ENCODE results near the gene RASIP1. TPM values are rescaled to one million over a fixed set of nuclear protein-coding genes. Genes with fewer than 3 reads are reported as not detected.
"Not testable (repeated sequence)": the region's sequence is repeated elsewhere in the genome, so short reads cannot be mapped to it uniquely, and the experiment has no call there.

RASIP1 gene
- total RNA-seq, 4 donors from 2014 or later, result 11.3 to 60.8 (median 32.4) TPM

DNA sequence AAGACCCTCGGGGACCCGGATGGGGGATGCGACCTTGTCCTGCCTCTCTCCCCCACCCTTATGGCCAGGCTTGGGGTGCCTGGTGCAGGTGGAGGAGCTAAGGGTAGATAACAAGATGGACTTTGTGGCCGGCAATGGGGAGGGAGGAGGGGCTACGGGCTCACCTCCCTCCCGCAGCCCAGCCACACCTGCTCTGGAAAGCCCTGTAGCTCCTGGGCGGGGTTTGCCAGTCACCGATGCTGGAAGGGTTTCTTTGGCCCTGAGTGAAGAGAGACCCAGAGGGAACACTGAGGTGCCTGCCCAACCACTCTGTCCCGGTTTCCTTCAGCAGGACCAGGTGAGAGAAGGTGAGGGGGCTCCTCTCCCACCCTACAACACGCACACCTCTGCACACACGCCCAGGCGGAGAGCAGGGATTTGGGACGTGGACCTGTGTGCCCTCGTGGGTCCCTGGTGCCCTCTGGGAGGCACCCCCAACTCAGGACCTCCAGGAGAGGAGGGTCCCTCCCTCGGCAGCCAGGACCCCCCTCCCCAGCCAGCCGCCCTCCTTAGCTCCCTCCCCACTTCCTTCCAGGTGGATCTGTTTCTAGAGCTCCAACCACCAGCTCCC lies 44.6 kb downstream of the RASIP1 start, which contains the start of gene FUT2:
Gene FUT2, plus strand, starts transcription at position 229 of the 610 bp plus-strand sequence. CDS start 6,986 bp downstream, outside the sequence.
- ATAC-seq (ENCODE audit: low FRiP score), result peak; percentile 13
- DNase-seq (ENCODE audit: low spot score), result no peak
- TF ChIP-seq, protein P1, sequence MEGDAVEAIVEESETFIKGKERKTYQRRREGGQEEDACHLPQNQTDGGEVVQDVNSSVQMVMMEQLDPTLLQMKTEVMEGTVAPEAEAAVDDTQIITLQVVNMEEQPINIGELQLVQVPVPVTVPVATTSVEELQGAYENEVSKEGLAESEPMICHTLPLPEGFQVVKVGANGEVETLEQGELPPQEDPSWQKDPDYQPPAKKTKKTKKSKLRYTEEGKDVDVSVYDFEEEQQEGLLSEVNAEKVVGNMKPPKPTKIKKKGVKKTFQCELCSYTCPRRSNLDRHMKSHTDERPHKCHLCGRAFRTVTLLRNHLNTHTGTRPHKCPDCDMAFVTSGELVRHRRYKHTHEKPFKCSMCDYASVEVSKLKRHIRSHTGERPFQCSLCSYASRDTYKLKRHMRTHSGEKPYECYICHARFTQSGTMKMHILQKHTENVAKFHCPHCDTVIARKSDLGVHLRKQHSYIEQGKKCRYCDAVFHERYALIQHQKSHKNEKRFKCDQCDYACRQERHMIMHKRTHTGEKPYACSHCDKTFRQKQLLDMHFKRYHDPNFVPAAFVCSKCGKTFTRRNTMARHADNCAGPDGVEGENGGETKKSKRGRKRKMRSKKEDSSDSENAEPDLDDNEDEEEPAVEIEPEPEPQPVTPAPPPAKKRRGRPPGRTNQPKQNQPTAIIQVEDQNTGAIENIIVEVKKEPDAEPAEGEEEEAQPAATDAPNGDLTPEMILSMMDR (IDR thresholded peaks at IDR 0.05), result no peak

DNA sequence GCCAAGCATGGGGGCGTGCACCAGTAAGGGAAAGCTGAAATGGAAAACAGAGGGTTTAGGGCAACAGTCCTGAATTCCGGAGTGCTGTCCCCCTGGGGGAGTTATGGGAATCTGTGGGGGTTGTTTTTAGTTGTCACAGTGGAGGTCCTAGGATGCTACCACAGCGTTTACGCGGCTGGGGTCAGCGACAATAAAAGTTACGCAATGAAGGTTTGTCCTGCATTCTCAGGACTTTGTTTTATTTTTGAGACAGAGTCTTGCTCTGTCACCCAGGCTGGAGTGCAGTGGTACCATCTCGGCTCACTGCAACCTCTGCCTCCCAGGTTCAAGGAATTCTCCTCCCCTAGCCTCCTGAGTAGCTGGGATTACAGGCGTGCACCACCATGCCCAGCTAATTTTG lies 46.8 kb downstream of the RASIP1 start:
- ATAC-seq (ENCODE audit: low FRiP score); DNase-seq (ENCODE audit: low spot score): not testable (repeated sequence)

DNA sequence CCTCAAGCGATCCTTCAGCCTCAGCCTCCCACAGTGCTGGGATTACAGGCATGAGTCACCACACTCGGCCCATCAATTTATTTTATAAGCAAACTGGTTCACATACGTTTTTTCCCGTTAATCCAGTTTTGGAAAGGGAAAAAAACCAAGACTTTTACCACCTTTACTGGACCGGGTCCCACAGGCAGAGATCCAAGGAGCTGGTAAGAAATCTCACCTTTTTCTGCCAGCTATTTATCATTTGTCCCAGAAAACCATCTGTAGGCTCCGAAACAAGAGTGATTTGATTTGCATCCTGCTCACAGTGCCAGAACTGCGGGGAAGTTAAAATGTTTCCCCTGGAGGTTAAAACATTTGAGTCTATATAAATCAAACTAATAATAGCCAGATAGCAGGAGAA lies 51.0 kb downstream of the RASIP1 start:
- TF ChIP-seq, protein P1 (IDR thresholded peaks at IDR 0.05), result no peak
- ATAC-seq (ENCODE audit: low FRiP score) (peak; percentile 16), DNase-seq (ENCODE audit: low spot score) (no peak)

DNA sequence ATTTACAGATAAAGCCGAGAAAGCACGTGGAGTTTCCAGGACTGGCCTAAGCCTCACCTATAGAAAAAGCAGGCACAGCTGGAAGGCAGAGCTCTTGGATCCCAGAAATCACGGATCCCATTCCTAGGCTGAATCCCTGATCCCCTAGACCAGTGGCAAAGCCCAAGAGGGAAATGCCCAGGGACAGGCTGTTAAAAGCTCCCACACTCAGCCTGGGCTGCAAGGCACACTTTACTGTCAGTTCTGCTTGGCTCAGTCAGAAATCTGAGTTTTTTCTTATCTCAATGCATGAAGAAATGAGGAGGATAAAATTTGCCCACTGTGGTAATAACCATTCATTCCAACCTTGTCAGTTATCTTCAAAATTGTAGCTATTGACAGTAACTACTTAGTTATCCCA lies 52.6 kb downstream of the RASIP1 start:
- no peak for DNase-seq (ENCODE audit: low spot score)
- TF ChIP-seq, protein P1 (IDR thresholded peaks at IDR 0.05), result no peak
- no peak for ATAC-seq (ENCODE audit: low FRiP score)

DNA sequence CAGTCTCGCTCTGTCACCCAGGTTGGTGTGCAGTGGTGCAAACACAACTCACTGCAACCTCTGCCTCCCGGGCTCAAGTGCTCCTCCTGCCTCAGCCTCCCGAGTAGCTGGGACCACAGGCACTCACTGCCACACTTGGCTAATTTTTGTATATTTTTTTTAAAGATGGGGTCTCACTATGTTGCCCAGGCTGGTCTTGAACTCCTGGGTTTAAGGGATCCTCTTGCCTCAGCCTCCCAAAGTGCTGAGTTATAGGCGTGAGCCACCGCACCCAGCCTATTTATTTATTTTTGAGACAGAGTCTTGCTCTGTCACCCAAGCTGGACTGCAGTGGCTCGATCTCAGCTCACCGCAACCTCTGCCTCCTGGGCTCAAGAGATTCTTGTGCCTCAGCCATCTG lies 53.8 kb downstream of the RASIP1 start:
- not testable (repeated sequence) for DNase-seq (ENCODE audit: low spot score); ATAC-seq (ENCODE audit: low FRiP score)

DNA sequence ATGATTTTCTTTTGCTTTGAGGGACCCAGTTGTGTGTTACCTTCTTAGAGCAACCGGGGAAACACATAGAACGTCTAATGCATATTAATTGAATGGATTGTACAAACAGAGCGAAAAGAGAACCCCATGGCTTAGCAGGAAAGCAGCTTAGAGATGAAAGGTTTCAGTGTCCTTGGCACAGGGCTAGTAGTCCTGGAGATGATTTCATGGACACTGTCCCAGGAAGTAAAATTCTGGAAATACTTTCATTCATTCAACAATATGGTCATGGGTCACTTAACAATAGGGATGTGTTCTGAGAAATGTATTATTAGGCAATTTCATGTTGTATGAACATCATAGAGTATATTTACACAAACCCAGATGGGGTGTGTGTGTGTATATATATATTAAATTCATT lies 54.3 kb downstream of the RASIP1 start:
- TF ChIP-seq, protein P1 (IDR thresholded peaks at IDR 0.05), result no peak

DNA sequence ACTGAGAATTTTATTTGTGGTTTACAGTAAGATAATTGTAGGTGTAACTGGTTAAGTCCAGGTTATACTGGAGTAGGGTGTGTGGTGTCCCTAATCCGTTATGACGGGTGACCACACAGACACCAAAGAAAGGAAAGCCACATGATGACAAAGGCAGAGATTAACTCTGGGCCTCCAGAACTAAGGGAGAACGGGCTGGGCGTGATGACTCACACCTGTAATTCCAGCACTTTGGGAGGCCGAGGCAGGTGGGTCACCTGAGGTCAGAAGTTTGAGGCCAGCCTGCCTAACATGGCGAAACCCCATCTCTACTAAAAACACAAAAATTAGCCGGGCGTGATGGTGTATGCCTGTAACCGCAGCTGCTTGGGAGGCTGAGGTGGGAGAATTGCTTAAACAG lies 54.8 kb downstream of the RASIP1 start:
- TF ChIP-seq, protein P1 (IDR thresholded peaks at IDR 0.05), result no peak
- ATAC-seq (ENCODE audit: low FRiP score), result no peak
- no peak for DNase-seq (ENCODE audit: low spot score)

More for the DNA sequence above, 54.3 kb downstream of the RASIP1 start:
- ATAC-seq (ENCODE audit: low FRiP score) (no peak), DNase-seq (ENCODE audit: low spot score) (no peak)

DNA sequence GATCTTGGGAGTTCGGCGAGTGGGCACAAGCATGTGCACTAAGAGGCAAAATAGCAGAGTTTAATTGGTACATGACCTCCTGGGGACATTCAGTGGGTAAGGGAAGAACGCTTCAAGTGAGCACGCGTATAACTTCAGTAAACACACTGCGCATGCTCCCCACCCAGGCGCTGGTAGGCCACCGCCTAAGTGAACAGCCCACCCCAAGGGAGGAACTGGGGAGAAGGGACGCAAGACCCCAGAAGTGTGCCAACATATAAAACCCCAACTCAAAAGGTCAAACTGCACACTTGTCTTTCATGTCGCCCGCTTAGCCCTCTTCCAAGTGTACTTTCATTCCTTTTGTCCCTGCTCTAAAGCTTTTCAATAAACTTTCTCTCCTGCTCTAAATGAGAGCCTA lies 57.1 kb downstream of the RASIP1 start:
- DNase-seq (ENCODE audit: low spot score), result no peak

More for the DNA sequence above, 57.1 kb downstream of the RASIP1 start:
- TF ChIP-seq, protein P1 (IDR thresholded peaks at IDR 0.05), result no peak
- no peak for ATAC-seq (ENCODE audit: low FRiP score)
